ENCODE measurements around the gene CTRB2. TPM values are rescaled to one million over a fixed set of nuclear protein-coding genes. Genes with fewer than 3 reads are reported as not detected.
A peak's percentile ranks its signal among the peaks of the same experiment; 100 is the strongest.

Gene CTRB2
- total and polyA plus RNA-seq, 2 experiments from 2014 or later = 0.76 TPM; not detected in 1

DNA sequence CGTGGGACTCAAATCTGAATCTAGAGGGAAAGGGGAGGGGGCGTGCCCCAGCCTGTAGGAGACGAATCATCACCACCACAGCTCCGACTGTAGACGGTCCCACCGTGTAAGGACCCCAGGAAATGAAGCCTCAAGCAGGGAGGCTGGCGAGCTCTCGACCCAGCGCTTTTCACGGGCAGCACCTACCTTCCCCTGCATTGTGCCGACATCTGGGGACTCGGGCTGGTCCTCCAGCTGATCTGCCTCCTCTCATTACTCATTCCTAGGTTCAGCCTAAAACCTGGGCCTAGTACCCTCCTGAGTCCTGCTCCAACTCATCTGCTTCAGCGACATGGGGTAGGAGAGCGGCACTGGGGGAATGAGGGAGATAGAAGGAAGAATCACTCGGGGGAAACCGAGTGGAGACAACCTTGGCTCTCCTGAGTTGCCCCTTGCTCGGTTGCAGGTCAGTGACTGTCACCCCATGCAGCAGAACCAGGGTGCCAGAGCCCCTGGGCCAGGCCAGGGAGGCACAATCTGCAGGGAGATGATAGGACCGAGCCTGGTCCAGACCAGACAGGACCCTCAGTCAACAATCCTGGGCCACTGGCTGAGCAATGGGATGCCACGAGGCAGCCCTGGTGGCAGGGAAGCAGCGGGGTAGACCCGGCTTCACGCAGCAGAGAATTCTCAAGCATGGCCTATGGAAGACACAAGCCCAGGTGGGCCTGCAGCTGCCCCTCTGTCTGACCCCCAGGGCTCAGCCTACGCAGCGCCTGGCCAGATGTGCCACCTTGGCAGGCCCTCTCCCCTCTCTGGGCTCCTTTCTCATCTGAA, 45.3 kb upstream of the CTRB2 start:
- Histone ChIP-seq H3K4me1 (ENCODE audit: low read depth) (peaks cover 59% of the 10 kb centered on the region), H3K27me3 (no peaks in the 10 kb centered on the region), H3K36me3 (no peaks in the 10 kb centered on the region), H3K9me3 (ENCODE audit: low read depth) (no peaks in the 10 kb centered on the region), H3K27ac (peak overlapping the region; percentile 87), H3K4me3 (peak overlapping the region; percentile 7)
- no peak for DNase-seq (ENCODE audit: low read depth in 1 of 2, low spot score in 1 of 2)
- TF ChIP-seq, protein P1, sequence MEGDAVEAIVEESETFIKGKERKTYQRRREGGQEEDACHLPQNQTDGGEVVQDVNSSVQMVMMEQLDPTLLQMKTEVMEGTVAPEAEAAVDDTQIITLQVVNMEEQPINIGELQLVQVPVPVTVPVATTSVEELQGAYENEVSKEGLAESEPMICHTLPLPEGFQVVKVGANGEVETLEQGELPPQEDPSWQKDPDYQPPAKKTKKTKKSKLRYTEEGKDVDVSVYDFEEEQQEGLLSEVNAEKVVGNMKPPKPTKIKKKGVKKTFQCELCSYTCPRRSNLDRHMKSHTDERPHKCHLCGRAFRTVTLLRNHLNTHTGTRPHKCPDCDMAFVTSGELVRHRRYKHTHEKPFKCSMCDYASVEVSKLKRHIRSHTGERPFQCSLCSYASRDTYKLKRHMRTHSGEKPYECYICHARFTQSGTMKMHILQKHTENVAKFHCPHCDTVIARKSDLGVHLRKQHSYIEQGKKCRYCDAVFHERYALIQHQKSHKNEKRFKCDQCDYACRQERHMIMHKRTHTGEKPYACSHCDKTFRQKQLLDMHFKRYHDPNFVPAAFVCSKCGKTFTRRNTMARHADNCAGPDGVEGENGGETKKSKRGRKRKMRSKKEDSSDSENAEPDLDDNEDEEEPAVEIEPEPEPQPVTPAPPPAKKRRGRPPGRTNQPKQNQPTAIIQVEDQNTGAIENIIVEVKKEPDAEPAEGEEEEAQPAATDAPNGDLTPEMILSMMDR (IDR thresholded peaks at IDR 0.05; ENCODE audit: low read depth, low read length) = no peak

DNA sequence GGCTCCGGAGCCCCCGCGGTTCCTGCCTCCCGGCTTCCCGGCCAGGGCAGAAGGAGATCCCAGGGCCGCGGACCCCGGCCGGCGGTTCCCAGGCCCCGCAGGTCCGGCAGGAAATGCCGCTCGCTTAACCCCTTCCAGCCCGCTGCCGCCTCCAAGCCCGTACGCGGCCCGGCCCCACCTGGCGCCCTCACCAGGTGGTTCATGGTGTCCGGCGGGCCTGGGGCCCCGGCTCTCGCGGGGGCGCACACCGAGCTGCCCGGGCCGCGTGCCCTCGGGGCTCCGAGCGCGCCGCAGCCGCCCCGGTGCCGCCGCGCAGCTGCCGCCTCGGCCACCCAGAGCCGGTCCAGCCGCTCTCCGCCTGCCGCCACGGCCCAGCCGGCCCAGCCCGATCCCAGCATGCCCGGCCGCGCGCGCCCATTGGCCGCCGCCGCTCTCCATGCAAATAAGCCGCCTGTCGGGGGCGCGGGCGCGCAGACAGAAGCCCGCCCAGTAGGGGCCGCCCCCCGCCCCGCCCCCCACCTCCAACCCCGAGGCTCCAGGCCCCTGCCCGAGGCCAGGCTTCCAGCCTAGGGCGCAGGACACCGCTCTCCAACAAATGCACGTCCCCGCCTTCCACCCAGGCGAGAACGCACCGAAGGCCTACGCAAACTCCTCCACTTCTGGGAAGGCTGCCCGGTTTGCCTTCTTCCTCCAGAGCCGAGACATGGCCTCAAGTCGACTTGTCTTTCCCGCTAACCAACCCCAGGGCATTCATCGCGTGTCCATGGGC, 44.5 kb upstream of the CTRB2 start, which contains the start of gene BCAR1:
TSS of gene BCAR1 (minus strand) at position 345 of the 769 bp plus-strand sequence. CDS start at position 203, 142 bp downstream.
- DNase-seq (ENCODE audit: low read depth in 1 of 2, low spot score in 1 of 2) = peak; percentile 96
- Histone ChIP-seq H3K27me3 (no peaks in the 10 kb centered on the region), H3K36me3 (no peaks in the 10 kb centered on the region), H3K27ac (peak within 1 kb of the TSS; percentile 91), H3K4me1 (ENCODE audit: low read depth) (peaks cover 56% of the 10 kb centered on the region), H3K9me3 (ENCODE audit: low read depth) (no peaks in the 10 kb centered on the region), H3K4me3 (peak within 1 kb of the TSS; percentile 67)
- TF ChIP-seq, protein P1 (IDR thresholded peaks at IDR 0.05; ENCODE audit: low read depth, low read length) = no peak

DNA sequence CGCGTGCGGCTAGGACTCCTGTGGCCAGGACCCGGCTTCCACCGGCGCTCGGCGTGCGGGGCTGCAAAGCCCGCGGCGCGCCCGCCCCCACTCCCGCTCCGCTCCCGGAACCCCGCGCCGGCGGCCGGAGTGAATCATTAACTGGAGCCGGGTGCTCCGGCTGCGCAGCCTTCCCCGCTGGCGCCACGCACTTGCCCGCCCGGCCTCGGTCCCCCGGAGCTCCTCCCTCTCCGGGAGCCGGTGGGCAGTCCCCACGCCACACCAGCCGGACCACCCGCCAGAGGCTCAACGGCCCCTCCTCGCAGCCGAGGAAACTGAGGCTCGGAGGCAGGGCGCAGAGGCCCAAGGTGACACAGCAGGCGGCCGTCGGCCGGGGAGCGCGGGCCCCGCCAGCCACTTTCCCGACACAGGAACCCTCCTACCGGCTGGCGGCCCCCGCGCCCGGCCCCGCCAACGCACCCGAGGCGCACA, 43.9 kb upstream of the CTRB2 start:
- peak in 1 of 2 donors; percentile 54 for DNase-seq (ENCODE audit: low read depth in 1 of 2, low spot score in 1 of 2)
- Histone ChIP-seq H3K27ac (peak overlapping the region; percentile 91), H3K27me3 (no peaks in the 10 kb centered on the region), H3K36me3 (no peaks in the 10 kb centered on the region), H3K4me1 (ENCODE audit: low read depth) (peaks cover 58% of the 10 kb centered on the region), H3K4me3 (peak overlapping the region; percentile 67), H3K9me3 (ENCODE audit: low read depth) (no peaks in the 10 kb centered on the region)
- TF ChIP-seq, protein P1 (IDR thresholded peaks at IDR 0.05; ENCODE audit: low read depth, low read length) = no peak

DNA sequence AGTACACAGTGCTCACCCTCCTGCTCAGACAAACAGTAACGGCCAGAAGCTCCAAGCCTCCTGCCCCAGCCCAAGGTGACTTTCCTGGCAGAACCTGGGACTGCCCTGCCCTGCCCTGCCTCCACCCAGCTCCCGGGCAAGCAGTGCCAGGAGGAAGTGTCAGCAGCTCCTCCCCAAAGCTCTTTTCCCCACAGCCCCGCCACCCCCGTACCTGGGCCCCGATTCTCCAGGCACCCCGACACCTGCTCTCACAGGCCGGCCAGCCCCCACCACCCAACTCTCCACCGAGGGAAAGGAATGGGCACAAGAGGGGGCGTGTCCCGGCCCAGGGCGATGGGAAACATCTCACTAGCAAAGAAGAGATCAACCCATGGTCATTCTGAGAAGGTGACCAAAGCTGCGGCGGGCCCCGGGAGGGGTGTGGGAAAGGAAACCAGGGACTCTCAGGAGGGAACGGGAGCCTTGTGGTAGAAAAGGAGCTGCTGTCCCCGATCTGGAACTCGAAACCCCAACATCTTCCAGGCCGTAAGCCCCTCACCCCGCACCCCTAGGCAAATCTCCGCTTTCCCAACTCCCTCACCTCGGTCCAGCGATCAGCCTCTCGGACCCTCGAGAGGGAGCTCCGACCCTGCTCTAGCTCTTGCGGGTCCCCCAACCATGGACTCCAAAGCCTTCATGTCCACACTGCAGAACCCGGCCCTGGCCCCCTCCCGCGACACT, 43.3 kb upstream of the CTRB2 start:
- no peaks in the 10 kb centered on the region for H3K27me3 ChIP-seq
- H3K27ac ChIP-seq = peak overlapping the region; percentile 91
- DNase-seq (ENCODE audit: low read depth in 1 of 2, low spot score in 1 of 2) = no peak

More for the DNA sequence above, 43.3 kb upstream of the CTRB2 start:
- Histone ChIP-seq H3K9me3 (ENCODE audit: low read depth) (no peaks in the 10 kb centered on the region), H3K4me1 (ENCODE audit: low read depth) (peaks cover 58% of the 10 kb centered on the region), H3K4me3 (peak overlapping the region; percentile 67), H3K36me3 (no peaks in the 10 kb centered on the region)
- TF ChIP-seq, protein P1 (IDR thresholded peaks at IDR 0.05; ENCODE audit: low read depth, low read length) = no peak
